ENCODE data around the gene HEXIM2.
A peak's percentile ranks its signal among the peaks of the same experiment; 100 is the strongest.

Gene HEXIM2

DNA sequence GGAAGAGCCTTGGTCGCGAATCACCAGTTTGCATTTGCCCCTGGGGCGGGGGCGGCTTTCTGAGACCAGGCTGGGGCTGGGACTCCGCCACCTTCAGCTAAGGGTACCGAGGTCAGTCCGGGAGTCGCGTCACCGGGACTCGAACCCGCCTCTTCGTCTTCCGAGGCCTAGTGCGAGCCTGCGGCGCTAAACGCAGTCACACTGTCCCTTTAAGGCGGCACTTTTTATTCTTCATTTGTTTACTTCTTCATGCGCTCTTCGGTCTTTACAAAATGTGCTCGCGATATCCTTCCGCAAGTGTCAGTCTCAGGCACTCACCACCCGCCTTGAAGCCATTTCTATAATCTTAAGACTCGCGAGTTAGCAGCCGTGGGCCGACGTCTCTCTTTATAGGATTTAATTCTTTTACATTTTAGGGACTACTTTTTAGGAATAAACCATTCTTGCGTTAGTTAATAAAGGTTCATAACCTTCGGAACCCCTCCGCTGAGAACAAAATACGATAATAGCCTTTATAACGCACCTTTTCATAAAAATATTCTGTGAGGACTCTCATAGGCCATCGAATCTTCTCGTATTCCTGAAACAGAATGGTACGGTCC, 14.0 kb upstream of the HEXIM2 start (continued):
- TF ChIP-seq ZNF138 (tag by site-specific recombination; IDR thresholded peaks at IDR 0.05; ENCODE audit: borderline replicate concordance): no peak
- TF ChIP-seq, protein P1, sequence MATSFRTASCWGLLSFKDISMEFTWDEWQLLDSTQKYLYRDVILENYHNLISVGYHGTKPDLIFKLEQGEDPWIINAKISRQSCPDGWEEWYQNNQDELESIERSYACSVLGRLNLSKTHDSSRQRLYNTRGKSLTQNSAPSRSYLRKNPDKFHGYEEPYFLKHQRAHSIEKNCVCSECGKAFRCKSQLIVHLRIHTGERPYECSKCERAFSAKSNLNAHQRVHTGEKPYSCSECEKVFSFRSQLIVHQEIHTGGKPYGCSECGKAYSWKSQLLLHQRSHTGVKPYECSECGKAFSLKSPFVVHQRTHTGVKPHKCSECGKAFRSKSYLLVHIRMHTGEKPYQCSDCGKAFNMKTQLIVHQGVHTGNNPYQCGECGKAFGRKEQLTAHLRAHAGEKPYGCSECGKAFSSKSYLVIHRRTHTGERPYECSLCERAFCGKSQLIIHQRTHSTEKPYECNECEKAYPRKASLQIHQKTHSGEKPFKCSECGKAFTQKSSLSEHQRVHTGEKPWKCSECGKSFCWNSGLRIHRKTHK (tag by site-specific recombination; IDR thresholded peaks at IDR 0.05): no peak
- peak; percentile 82; the same call in 1 of the 2 replicates for TF ChIP-seq ZBTB7A (tag by site-specific recombination; IDR thresholded peaks at IDR 0.05; ENCODE audit: low read depth)
- TF ChIP-seq ZNF600 (tag by site-specific recombination; IDR thresholded peaks at IDR 0.05): no peak
- no peak for TF ChIP-seq ZNF157 (tag by site-specific recombination; IDR thresholded peaks at IDR 0.05)
- TF ChIP-seq ZNF133 (tag by site-specific recombination; IDR thresholded peaks at IDR 0.05): no peak
- TF ChIP-seq, protein P2, sequence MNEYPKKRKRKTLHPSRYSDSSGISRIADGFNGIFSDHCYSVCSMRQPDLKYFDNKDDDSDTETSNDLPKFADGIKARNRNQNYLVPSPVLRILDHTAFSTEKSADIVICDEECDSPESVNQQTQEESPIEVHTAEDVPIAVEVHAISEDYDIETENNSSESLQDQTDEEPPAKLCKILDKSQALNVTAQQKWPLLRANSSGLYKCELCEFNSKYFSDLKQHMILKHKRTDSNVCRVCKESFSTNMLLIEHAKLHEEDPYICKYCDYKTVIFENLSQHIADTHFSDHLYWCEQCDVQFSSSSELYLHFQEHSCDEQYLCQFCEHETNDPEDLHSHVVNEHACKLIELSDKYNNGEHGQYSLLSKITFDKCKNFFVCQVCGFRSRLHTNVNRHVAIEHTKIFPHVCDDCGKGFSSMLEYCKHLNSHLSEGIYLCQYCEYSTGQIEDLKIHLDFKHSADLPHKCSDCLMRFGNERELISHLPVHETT (tag by site-specific recombination; IDR thresholded peaks at IDR 0.05): peak; percentile 97
- TF ChIP-seq ZBTB8A (tag by site-specific recombination; IDR thresholded peaks at IDR 0.05): peak; percentile 36
- TF ChIP-seq ZNF223 (tag by site-specific recombination; IDR thresholded peaks at IDR 0.05): no peak
- peak; percentile 66 for TF ChIP-seq ZEB2 (tag by site-specific recombination; IDR thresholded peaks at IDR 0.05)
- TF ChIP-seq HOXA7 (CRISPR knock-in tag; IDR thresholded peaks at IDR 0.05; ENCODE audit: borderline replicate concordance): no peak
- no peak for TF ChIP-seq ZNF544 (tag by site-specific recombination; IDR thresholded peaks at IDR 0.05)
- TF ChIP-seq, protein P3, sequence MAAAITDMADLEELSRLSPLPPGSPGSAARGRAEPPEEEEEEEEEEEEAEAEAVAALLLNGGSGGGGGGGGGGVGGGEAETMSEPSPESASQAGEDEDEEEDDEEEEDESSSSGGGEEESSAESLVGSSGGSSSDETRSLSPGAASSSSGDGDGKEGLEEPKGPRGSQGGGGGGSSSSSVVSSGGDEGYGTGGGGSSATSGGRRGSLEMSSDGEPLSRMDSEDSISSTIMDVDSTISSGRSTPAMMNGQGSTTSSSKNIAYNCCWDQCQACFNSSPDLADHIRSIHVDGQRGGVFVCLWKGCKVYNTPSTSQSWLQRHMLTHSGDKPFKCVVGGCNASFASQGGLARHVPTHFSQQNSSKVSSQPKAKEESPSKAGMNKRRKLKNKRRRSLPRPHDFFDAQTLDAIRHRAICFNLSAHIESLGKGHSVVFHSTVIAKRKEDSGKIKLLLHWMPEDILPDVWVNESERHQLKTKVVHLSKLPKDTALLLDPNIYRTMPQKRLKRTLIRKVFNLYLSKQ (tag by site-specific recombination; IDR thresholded peaks at IDR 0.05; ENCODE audit: borderline replicate concordance): no peak
- TF ChIP-seq IKZF3 (tag by site-specific recombination; IDR thresholded peaks at IDR 0.05): 0 out of 2 replicates have a peak, but pooled peaks have one; percentile 4
- TF ChIP-seq, protein P4, sequence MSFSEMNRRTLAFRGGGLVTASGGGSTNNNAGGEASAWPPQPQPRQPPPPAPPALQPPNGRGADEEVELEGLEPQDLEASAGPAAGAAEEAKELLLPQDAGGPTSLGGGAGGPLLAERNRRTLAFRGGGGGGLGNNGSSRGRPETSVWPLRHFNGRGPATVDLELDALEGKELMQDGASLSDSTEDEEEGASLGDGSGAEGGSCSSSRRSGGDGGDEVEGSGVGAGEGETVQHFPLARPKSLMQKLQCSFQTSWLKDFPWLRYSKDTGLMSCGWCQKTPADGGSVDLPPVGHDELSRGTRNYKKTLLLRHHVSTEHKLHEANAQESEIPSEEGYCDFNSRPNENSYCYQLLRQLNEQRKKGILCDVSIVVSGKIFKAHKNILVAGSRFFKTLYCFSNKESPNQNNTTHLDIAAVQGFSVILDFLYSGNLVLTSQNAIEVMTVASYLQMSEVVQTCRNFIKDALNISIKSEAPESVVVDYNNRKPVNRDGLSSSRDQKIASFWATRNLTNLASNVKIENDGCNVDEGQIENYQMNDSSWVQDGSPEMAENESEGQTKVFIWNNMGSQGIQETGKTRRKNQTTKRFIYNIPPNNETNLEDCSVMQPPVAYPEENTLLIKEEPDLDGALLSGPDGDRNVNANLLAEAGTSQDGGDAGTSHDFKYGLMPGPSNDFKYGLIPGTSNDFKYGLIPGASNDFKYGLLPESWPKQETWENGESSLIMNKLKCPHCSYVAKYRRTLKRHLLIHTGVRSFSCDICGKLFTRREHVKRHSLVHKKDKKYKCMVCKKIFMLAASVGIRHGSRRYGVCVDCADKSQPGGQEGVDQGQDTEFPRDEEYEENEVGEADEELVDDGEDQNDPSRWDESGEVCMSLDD (tag by site-specific recombination; IDR thresholded peaks at IDR 0.05): peak; percentile 43
- TF ChIP-seq ZFP37 (tag by site-specific recombination; IDR thresholded peaks at IDR 0.05): peak; percentile 59; the same call in 1 of the 2 replicates
- TF ChIP-seq ZNF391 (tag by site-specific recombination; IDR thresholded peaks at IDR 0.05; ENCODE audit: borderline replicate concordance, low read depth): peak; percentile 95
- TF ChIP-seq ZNF623 (tag by site-specific recombination; IDR thresholded peaks at IDR 0.05): peak; percentile 50; the same call in 1 of the 2 replicates
- no peak for TF ChIP-seq ZNF121 (tag by site-specific recombination; IDR thresholded peaks at IDR 0.05)
- TF ChIP-seq KLF1 (tag by site-specific recombination; IDR thresholded peaks at IDR 0.05): no peak
- 0 out of 2 replicates have a peak, but pooled peaks have one; percentile 26 for TF ChIP-seq ZNF341 (tag by site-specific recombination; IDR thresholded peaks at IDR 0.05; ENCODE audit: low read depth)
- TF ChIP-seq ZNF530 (tag by site-specific recombination; IDR thresholded peaks at IDR 0.05; ENCODE audit: low read depth): no peak
- TF ChIP-seq, protein P5, sequence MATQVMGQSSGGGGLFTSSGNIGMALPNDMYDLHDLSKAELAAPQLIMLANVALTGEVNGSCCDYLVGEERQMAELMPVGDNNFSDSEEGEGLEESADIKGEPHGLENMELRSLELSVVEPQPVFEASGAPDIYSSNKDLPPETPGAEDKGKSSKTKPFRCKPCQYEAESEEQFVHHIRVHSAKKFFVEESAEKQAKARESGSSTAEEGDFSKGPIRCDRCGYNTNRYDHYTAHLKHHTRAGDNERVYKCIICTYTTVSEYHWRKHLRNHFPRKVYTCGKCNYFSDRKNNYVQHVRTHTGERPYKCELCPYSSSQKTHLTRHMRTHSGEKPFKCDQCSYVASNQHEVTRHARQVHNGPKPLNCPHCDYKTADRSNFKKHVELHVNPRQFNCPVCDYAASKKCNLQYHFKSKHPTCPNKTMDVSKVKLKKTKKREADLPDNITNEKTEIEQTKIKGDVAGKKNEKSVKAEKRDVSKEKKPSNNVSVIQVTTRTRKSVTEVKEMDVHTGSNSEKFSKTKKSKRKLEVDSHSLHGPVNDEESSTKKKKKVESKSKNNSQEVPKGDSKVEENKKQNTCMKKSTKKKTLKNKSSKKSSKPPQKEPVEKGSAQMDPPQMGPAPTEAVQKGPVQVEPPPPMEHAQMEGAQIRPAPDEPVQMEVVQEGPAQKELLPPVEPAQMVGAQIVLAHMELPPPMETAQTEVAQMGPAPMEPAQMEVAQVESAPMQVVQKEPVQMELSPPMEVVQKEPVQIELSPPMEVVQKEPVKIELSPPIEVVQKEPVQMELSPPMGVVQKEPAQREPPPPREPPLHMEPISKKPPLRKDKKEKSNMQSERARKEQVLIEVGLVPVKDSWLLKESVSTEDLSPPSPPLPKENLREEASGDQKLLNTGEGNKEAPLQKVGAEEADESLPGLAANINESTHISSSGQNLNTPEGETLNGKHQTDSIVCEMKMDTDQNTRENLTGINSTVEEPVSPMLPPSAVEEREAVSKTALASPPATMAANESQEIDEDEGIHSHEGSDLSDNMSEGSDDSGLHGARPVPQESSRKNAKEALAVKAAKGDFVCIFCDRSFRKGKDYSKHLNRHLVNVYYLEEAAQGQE (tag by site-specific recombination; IDR thresholded peaks at IDR 0.05): peak; percentile 73
- TF ChIP-seq OSR2 (tag by site-specific recombination; IDR thresholded peaks at IDR 0.05): 0 out of 2 replicates have a peak, but pooled peaks have one; percentile 8
- no peak for TF ChIP-seq ZNF155 (tag by site-specific recombination; IDR thresholded peaks at IDR 0.05)
- no peak for TF ChIP-seq ZNF175 (tag by site-specific recombination; IDR thresholded peaks at IDR 0.05)
- TF ChIP-seq ZNF202 (tag by site-specific recombination; IDR thresholded peaks at IDR 0.05; ENCODE audit: borderline replicate concordance): no peak
- TF ChIP-seq, protein P6, sequence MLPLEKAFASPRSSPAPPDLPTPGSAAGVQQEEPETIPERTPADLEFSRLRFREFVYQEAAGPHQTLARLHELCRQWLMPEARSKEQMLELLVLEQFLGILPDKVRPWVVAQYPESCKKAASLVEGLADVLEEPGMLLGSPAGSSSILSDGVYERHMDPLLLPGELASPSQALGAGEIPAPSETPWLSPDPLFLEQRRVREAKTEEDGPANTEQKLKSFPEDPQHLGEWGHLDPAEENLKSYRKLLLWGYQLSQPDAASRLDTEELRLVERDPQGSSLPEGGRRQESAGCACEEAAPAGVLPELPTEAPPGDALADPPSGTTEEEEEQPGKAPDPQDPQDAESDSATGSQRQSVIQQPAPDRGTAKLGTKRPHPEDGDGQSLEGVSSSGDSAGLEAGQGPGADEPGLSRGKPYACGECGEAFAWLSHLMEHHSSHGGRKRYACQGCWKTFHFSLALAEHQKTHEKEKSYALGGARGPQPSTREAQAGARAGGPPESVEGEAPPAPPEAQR (tag by site-specific recombination; IDR thresholded peaks at IDR 0.05): peak; percentile 94
- TF ChIP-seq TRIM28 (IDR thresholded peaks at IDR 0.05; ENCODE audit: borderline replicate concordance, low read length): peak; percentile 60; the same call in 1 of the 2 replicates

Measured in HEK293 (cell line).